ENCODE data around the gene SLCO2B1. TPM values are rescaled to one million over a fixed set of nuclear protein-coding genes. Genes with fewer than 3 reads are reported as not detected.
A peak's percentile ranks its signal among the peaks of the same experiment; 100 is the strongest.

Gene SLCO2B1
- total and polyA plus RNA-seq, 2 experiments from 2014 or later: not detected

- Histone ChIP-seq H3K4me2 (no peak overlapping the region), H3K36me3 (ENCODE audit: insufficient read depth) (no peaks in the 10 kb centered on the region), H3K27me3 (ENCODE audit: insufficient read depth) (peaks cover under 1% of the 10 kb centered on the region; the same call in 1 of the 2 replicates), H3K27ac (ENCODE audit: low read depth) (no peak overlapping the region), H4K20me1 (replicated peaks; ENCODE audit: insufficient read depth) (no peaks in the 10 kb centered on the region), H3F3A (replicated peaks; ENCODE audit: low read depth) (no peaks in the 10 kb centered on the region), H3K79me2 (replicated peaks; ENCODE audit: insufficient read depth) (no peaks in the 10 kb centered on the region), H3K9me2 (ENCODE audit: insufficient read depth) (no peaks in the 10 kb centered on the region), H3K4me3 (no peak overlapping the region), H2AFZ (no peak overlapping the region), H3K4me1 (ENCODE audit: insufficient read depth) (peaks cover 5% of the 10 kb centered on the region)
- Mint-ChIP-seq H3K27me3 (ENCODE audit: insufficient read depth, low read depth, poor library complexity) (peaks cover 4% of the 10 kb centered on the region), H3K27ac (no peak overlapping the region), H3K4me3 (no peak overlapping the region), H3K36me3 (ENCODE audit: low read depth) (no peaks in the 10 kb centered on the region), H3K9me3 (no peaks in the 10 kb centered on the region), H3K4me1 (peaks cover 35% of the 10 kb centered on the region)
- DNase-seq (ENCODE audit: low spot score): peak; percentile 93
- TF ChIP-seq REST (IDR thresholded peaks at IDR 0.05; ENCODE audit: unreplicated experiment) (peak; percentile 93), EZH2 (IDR thresholded peaks at IDR 0.05; ENCODE audit: low read depth, unreplicated experiment) (no peak), ZNF462 (CRISPR knock-in tag; IDR thresholded peaks at IDR 0.05) (peak; percentile 67; the same call in 1 of the 2 replicates), CREB1 (CRISPR knock-in tag; IDR thresholded peaks at IDR 0.05; ENCODE audit: low read depth) (peak; percentile 62)
- ATAC-seq: peak; percentile 87
Observed at GRCh38 chr11:75233754-75234172, 82.9 kb downstream of the SLCO2B1 start.
